CD4-positive, alpha-beta T cell treated with Interleukin-12 subunit alpha and Interleukin-12 subunit beta, for 1 hour (primary cell): ENCODE data around the gene TFE3.

Experiments
- DNase-seq: peaks from one replicate; pipeline ENCODE4 v3.0.0-alpha.2; 2020

Gene TFE3, protein sequence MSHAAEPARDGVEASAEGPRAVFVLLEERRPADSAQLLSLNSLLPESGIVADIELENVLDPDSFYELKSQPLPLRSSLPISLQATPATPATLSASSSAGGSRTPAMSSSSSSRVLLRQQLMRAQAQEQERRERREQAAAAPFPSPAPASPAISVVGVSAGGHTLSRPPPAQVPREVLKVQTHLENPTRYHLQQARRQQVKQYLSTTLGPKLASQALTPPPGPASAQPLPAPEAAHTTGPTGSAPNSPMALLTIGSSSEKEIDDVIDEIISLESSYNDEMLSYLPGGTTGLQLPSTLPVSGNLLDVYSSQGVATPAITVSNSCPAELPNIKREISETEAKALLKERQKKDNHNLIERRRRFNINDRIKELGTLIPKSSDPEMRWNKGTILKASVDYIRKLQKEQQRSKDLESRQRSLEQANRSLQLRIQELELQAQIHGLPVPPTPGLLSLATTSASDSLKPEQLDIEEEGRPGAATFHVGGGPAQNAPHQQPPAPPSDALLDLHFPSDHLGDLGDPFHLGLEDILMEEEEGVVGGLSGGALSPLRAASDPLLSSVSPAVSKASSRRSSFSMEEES

DNA sequence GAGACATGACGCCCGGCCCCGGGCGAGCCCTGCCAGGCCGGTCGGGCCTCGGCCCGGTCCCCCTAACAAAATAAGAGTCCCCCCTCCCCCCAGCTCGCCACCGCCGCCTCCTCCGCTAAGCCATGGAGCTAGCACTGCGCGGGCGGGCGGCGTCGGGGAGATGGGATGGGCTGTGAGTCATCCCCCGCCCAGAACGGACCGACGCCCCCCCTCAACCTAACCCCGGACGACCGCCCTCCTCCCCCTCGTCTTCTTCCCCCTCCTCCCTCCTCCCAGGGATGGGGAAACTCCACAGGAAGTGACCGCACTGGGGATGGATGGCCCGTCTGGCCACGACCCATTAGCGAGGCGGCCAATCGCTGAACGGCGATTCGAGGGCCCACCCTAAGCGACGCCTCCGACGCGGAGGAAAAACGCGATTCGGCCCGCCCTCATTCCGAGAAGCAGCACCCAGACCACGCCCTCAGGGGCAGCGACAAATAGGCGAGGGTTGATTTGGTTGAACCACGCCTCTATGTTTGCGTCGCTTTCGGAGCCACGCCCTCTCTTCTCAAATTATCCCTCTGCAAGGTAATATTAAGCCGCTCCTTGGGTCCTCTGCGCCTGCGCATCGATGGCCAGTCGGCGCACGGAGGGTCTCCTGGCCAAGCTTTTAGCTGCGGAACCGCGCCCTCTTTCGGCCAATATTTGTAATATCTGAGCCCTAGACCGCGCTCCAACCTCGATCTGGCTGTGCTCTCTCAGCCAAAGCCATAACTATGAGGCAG is at the start of gene TFE3:
Gene TFE3 (minus strand): TSS at position 138 of the 767 bp plus-strand sequence. CDS start 131 bp downstream, at position 7.
- DNase-seq = peak; percentile 98

DNA sequence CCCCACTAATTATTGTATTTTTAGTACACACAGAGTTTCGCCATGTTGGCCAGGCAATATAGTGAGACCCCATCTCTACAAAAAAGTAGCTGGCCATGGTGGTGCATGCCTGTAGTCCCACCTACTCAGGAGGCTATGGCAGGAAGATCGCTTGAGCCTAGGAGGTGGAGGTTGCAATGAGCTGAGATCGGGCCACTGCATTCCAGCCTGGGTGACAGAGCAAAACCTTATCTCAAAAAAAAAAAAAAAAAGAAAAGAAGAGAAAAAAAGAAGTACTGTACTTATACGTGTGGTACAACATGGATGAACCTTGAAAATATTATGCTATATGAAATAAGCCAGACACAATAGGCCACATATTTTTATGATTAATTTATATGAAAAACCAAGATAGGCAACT is 46.4 kb upstream of the TFE3 start:
- DNase-seq = no peak

DNA sequence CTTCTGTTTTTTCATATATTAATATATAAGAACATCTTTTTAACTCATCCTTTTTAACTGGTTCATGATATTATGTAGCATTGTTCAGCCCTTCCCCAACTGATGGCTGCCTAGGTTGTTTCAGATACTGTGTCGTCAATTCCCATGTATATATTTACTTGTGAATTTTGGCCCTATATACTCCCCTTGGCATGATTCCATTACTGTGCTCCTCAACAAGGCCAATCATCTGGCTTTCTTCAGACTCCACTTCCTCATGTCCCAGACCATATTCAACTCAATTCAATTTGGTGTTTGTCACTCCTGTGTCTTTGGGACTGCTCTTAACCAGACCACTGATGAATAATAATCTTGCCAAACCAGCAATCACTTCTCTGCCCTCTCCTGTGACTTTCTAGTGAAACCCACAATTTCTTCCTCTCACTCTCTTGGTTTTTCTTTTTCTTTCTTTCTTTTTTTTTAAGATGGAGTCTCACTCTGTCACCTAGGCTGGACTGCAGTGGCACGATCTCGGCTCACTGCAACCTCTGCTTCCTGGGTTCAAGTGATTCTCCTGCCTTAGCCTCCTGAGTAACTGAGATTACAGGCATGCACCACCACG is 39.2 kb upstream of the TFE3 start:
- no peak for DNase-seq

DNA sequence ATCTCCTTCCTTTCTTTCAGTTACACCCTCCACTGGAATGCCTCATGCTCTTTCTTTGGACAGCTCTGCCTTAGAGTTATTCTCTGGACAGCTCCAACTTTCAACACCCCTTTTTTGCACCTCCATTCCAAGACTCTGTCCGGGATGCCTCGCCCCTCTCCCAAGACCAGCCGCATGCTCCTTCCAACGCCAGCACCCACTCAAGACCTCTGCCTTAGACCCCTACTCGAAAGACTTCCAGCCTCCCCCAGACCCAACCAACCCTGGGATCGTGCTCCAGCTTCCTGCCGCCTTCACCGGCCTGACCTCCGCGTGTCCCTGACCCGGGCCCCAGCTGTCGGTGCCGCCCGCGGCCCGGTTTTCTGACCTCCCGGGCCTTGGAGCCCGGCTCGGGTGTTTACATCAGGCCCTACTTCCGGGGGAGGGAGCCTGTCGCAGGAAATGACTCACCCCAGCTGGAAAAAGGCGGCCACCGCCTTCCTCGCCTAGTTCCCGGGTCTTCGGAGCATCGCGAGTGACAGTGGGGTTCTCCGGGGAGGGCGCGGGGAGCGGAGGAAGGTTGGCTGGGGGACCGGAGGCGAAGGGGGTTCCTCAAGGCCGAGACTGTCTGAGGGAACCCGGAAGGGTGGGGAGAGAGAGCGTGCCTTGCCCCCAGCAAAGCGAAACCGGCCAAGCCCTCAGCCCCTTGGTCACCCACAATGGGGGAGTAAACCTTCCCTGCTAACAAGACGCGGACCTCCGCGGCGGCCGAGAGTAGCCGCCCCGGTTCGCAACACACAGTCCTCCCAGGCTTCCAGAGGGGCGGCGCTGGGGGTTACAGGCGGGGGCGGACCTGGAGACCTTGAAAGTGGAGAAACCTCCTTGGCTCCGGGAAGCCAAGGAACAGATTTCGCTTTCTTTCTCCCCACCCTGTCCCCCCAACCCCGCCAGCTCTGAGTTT is 36.6 kb upstream of the TFE3 start, which contains the start of gene WDR45:
Gene WDR45 (minus strand): TSS at position 399 of the 940 bp plus-strand sequence. CDS start 1,792 bp downstream, outside the sequence.
- DNase-seq = peak; percentile 80

DNA sequence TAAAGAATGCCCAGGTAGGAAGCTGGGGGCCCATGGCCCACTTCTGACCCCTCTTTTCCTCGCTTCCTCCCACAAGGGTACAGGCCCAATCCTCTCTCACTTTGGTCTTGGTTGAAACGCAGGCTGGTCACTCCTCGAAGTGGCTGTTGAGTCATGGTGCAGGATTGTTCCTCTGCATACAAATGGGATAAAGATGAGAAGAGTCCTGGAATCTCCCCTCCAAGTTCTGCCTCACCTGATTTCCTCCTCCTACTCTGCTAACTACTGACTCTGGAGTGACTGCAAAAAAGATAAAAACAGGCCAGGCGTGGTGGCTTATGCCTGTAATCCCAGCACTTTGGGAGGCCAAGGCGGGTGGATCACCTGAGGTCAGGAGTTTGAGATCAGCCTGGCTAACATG is 34.8 kb upstream of the TFE3 start:
- DNase-seq = no peak

DNA sequence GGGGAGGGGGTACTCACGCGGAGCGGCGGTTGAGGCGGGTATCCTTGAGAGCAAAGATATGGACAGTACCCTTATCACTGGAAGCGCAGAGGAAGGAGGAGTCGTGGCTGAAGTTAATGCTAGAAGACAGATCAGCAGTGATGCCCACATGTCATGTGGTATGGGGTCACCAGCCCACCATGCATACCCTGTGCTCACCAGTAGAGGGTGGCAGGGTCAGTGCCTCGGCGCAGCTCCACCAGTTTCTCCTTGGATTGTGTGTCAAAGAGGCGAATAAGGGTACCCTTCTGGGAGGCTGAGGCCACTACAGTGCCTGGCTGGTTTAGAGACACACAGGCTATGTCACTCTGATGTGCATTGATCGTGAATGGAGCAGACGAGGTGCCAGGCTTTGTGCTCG is 32.2 kb upstream of the TFE3 start:
- DNase-seq = no peak

DNA sequence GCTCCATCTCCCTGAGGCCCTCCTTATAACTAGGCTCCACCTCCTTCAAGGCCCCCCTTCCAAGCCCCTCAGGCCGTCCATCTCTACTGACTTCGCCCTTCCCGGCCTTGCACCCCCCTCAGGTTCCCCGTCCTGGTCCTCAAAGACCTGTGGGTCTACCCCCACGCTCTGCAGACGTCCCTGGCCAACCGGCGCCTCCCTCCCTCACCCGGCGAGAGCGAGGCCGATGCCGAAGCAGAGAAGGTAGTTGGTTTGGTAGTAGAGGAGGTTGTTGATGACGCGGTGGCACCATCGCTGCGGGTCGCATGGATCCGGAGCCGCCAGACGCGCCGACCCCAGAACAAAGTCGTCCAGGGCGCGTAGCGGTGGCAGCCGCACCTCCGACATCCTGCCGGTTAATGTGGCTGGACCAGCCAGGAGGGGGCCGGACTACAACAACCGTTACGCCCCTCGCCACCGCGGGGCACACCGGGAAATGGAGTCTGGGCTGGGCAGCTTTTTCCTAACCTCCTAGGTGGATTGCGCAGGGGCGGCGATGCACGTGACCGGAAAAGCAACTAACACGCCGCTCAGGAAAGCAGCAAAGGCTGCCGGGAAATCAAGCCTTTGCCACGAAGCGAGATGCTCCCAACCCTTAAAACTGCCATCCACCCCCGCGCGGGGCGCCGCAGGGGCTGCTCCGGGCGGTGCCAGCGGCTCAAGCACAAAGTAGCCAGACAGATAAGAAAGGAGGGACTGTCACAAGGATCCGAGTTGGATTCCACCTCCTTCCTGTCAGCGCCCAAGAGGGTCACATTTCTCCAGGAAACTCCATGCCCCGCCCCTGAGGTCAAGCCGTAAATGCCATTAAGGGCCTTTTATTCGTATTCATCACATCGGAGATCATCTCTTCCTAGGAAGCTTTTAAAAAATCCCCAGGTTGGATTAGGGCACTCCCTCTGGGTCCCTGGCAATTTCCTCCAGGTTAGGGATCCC is 30.7 kb upstream of the TFE3 start, which contains the start of gene PRAF2:
Gene PRAF2 (minus strand): TSS at position 402 of the 975 bp plus-strand sequence. CDS start 15 bp downstream, at position 387.
- DNase-seq = peak; percentile 93

DNA sequence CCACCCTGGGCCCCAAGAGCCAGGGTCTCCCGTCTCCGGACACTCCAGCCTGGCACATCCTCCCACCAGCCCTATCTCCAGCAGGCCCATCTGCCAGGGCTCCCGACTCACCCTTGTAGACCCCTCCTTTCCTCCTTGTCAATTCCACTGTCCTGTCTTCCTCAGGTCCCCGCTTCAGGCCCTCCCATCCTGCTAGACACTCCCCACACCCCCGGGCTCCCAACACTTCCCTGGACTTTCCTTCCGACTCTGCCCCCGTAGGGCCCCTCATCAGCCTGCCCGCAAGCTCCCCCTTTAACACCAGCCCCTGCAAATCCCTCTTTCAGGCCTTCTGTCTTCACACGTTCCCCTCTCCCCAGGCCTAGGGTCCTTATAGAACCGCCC is 29.5 kb upstream of the TFE3 start:
- DNase-seq = no peak

DNA sequence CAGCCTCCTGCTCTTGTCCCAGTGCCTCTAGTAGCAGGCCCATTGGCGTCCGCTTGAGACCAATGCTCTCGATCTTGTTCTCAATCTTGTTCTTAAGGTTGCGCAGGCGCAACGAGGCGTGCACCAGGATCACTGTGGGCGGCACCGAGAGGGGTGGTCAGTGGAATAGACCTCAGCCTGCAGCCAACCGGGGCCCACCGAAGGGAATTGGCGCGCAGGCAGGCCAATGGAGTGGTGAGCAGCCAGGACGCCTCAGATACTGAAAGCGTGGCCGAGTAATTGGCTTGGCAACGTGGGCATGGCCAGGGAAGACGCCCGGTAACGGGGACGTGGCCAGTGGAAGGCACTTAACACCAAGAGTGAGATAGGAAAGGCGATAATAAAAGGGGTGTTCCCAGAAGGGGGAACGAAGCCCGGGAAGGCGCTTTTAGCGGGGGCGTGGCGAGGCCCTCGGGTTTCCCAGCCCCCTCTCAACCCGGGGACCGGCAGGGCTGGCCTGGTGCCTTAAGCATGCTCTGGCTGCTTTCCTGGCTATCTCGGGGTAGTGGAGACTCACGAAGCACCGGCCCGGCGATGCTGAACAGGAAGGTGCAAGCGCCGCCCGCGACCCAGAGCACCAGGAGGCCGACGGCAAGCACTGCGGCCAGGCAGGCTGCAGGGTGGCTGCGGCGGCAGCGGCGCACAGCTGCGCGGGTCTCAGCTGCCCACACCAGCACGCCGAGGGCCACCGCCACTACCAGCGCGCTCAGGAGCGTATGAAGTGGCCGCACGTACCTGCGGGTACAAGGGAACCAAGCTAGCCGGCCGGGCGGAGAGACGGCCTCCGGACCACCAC is 28.9 kb upstream of the TFE3 start:
- no peak for DNase-seq

DNA sequence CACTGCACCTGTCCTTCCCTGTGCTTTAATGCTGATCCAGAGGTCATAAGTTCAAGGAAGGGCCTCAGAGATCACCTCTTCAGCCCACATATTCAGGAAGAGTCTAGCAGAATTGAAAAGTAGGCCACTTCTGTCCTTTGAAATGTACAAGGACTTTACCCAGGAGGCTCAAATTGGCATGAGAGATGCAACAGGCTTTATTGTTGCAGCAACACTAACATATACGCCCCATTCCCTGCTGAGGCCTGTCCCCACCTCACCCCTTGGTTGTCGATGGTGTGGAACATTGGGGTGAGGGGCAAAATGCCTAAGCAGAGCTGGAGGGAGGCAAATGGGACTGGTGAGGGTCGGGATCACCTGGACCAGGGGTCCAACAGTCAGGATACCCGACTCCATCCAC is 27.8 kb upstream of the TFE3 start:
- DNase-seq = no peak

DNA sequence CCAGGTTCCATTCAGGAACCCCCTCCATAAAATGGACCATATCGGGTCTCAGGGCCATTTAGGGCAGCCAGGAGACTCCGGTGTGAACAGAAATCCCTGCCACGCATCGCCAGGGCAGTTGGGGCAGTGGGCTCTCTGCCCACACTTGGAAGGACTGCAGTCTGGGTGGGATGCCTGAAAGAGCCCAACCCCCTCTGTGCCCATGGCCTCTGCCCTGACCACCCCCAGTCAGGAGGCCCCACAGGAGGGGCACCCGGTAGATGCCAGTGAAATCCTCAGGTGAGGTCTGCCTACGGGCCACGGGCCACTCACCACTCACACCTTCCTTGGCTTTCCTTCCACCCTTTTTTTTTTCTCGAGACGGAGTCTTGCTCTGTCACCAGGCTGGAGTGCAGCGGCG is 25.9 kb upstream of the TFE3 start:
- no peak for DNase-seq

DNA sequence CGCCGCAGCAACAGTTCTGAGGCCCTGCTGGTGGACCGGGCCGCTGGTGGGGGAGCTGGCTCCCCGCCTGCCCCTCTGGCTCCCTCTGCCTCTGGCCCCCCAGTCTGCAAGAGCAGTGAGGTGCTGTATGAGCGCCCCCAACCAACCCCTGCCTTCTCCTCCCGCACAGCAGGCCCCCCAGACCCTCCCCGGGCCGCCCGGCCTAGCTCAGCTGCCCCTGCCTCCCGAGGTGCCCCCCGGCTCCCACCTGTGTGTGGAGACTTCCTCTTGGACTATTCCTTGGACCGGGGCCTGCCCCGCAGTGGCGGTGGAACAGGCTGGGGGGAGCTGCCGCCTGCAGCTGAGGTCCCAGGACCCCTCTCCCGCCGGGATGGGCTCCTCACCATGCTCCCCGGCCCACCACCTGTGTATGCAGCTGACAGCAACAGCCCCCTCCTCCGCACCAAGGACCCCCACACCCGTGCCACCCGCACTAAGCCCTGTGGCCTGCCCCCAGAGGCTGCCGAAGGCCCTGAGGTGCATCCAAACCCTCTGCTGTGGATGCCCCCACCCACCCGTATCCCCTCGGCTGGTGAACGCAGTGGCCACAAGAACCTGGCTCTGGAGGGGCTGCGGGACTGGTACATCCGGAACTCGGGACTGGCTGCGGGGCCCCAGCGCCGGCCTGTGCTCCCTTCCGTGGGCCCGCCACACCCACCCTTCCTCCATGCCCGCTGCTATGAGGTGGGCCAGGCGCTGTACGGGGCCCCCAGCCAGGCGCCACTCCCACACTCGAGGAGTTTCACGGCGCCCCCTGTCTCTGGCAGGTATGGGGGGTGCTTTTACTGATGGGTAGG is 24.3 kb upstream of the TFE3 start:
- DNase-seq = no peak

DNA sequence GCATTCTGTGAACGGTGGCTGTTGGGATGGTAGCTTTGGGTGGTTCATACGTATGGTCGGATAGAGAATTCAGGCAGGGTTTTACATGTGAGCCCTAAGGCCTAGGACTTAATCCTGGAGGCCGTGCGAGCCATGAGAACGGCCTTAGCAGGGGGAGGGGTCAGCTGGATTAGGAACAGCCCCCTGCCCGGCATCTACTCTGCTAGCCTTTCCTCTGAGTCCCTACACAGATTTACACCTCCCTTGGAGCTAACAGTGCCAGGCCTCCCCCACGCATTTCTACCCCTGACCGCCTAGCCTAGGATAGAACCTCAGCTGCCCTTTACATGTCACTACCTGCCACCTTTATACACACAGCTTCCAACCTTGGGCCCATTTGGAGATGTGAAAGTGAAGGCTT is 23.5 kb upstream of the TFE3 start:
- DNase-seq = no peak

DNA sequence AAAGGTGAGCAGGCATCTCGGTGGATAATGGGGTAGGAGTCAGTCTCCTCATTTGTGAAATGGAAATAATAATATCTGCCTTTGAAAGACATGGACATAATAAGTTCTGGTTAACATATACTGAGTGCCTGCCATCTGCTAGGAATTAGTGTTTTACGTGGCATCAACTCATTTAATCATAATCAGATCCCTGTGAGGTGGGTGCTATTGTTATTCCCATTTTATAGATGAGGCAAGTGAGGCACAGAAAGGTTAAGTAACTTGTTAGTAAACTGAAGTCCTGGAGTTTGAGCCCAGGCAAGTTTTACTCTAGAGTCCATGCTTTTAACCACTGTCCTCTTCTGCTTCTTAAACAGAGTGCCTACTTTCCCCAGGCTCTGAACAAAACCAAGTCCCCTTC is 23.1 kb upstream of the TFE3 start:
- no peak for DNase-seq

DNA sequence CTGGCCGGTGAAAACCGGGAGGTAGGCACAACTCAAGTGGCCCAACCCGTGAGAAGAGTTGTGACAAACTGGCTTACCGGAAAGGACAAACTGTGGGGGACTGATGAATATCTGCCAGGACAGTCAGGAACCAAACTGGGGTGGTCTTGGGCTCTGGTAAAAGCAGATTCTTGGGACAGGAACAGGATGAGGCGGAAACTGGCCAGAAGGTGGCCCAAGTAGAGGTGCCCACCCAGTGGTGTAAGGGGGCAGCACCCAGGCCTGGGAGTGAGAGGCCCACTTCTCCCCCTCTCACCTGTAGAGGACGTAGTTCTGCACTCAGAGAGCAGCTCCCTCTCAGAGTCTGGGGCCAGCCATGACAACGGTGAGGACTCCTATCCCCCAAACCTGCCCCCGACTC is 21.6 kb upstream of the TFE3 start:
- no peak for DNase-seq

DNA sequence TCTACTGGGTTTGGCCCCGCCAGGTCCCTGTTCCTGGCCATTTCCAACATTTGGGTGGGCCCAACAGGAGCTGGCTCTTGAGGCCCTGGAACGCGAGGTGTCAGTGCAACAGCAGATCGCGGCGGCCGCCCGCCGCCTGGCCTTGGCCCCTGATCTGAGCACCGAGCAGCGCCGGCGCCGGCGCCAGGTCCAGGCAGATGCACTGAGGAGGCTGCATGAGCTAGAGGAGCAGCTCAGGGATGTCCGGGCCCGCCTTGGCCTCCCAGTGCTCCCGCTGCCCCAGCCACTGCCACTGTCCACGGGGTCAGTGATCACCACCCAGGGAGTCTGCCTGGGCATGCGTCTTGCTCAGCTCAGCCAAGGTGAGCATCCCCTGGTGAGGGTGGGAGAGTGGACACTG is 21.1 kb upstream of the TFE3 start:
- DNase-seq = no peak

DNA sequence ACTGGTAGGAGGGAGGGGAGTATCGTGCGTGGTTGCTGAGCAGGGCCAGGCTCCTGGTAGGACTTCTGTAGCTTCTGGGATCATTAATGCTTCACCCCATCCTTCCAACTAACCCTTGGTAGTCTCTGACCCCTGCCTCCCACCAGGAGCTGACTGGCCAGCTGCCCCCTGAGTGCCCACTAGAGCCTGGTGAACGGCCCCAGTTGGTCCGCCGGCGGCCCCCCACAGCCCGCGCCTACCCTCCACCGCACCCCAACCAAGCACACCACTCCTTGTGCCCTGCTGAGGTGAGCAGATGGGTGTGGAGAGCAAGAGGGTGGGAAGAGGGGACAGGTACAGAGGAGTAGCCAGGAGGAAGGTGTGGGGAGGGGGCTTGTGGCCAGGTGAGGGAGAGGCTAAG is 20.6 kb upstream of the TFE3 start:
- DNase-seq = no peak

DNA sequence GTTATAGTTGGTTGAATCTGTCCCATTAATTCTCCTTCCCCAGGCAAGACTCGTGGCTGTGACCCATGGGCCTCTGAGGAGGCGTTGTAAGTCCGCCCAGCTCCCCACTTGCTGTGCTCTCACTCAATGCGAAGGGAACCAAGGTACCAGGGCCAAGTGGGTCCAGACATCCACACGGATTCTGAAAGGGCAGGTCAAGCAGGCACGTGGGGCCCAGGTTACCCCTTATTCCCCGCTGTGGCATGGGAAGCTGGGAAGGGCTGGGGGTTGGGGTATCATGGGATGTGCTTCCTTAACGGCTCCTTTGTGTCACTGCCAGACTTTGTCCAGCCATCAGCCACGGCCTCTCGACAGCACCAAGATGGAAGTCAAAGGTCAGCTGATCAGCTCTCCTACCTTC is 18.8 kb upstream of the TFE3 start:
- DNase-seq = no peak

DNA sequence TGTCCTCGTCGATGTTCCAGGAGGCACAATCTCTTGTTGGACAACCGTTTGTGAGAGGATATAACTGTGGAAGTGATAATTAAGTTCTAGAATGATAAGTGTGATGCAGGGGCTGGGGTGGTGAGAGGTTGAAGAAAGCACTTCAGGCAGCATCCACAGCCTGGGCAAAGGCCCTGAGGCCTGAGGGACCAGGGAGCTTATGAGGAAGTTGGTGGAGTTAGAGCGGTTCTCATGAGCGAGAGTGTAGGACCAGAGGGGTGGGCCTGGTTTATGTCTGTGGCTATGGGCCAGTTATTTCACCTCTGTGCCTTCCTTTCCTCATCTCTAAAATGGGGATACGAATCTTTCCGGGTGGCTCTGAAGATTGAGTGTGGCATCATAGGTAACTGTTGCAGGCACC is 18.3 kb upstream of the TFE3 start:
- no peak for DNase-seq
